Cardiac muscle cell (in vitro differentiated cells and primary cell): Measurements from ENCODE around the gene PINLYP. TPM values are rescaled to one million over a fixed set of nuclear protein-coding genes. Genes with fewer than 3 reads are reported as not detected.

Experiments used
- DNase-seq, 2 donors: peaks; one replicate each; pipeline versions ENCODE4 v3.0.0 to v3.0.0-alpha.2; 2010 to 2017; ENCODE audit warnings: low read depth in 1 of 2, low spot score in 1 of 2
- H3K27ac ChIP-seq: fragments of 200-600 bp; sonication (generic); 2 replicates; pipeline ENCODE4 v1.5.1; 2016
- H3K27me3 ChIP-seq: fragments of 200-600 bp; sonication (generic); 2 replicates; pipeline ENCODE4 v1.6.0; 2016; ENCODE audit warnings: control low read depth
- H3K36me3 ChIP-seq: fragments of 200-600 bp; sonication (generic); 2 replicates; pipeline ENCODE4 v1.5.1; 2016; ENCODE audit warnings: control low read depth
- H3K4me1 ChIP-seq: fragments of 200-600 bp; sonication (generic); 2 replicates; pipeline ENCODE4 v1.8.1; 2017; ENCODE audit warnings: low read depth, mild to moderate bottlenecking, mixed run types
- H3K4me3 ChIP-seq: fragments of 200-600 bp; sonication (generic); 2 replicates; pipeline ENCODE4 v1.5.1; 2016; ENCODE audit warnings: mild to moderate bottlenecking
- H3K9me3 ChIP-seq: fragments of 200-600 bp; sonication (generic); 2 replicates; pipeline ENCODE4 v1.5.1; 2017; ENCODE audit warnings: low read depth, mild to moderate bottlenecking, control low read depth
- polyA plus RNA-seq: library from polyadenylated mRNA; unstranded; fragments of >200 nt; fragmentation: Nextera tagmentation; extraction: Ambion mirVana; gene quantifications from 2 replicates; pipeline ENCODE4 v1.2.1, GENCODE V29; 2016
- total RNA-seq: library from RNA; depleted of rRNA; stranded (reverse); fragments of >200 nt; gene quantifications from 2 replicates; pipeline ENCODE4 v1.2.3, GENCODE V29; 2016
- TF ChIP-seq, protein P1 (sequence below): IDR thresholded peaks from 2 replicates; pipeline ENCODE4 v1.5.1; 2012; ENCODE audit warnings: low read depth, mild to moderate bottlenecking, low read length

Gene PINLYP
- total and polyA plus RNA-seq, 2 experiments from 2014 or later = 8.7 to 12.1 TPM

DNA sequence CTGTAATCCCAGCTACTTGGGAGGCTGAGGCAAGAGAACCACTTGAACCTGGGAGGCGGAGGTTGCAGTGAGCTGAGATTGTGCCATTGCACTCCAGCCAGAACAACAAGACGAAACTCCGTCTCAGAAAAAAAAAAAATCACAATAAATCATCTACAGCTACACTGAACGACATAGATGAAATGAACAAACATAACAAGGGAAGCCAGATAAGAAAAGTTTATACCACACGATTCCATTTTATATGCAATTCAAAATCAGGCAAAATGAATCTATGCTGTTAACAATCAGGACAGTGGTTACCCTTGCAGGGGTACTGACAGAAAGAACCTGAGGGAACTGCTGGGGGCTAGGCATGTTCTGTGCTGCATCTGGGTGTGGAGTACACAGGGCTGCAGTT lies 5.9 kb upstream of the PINLYP start:
- TF ChIP-seq, protein P1, sequence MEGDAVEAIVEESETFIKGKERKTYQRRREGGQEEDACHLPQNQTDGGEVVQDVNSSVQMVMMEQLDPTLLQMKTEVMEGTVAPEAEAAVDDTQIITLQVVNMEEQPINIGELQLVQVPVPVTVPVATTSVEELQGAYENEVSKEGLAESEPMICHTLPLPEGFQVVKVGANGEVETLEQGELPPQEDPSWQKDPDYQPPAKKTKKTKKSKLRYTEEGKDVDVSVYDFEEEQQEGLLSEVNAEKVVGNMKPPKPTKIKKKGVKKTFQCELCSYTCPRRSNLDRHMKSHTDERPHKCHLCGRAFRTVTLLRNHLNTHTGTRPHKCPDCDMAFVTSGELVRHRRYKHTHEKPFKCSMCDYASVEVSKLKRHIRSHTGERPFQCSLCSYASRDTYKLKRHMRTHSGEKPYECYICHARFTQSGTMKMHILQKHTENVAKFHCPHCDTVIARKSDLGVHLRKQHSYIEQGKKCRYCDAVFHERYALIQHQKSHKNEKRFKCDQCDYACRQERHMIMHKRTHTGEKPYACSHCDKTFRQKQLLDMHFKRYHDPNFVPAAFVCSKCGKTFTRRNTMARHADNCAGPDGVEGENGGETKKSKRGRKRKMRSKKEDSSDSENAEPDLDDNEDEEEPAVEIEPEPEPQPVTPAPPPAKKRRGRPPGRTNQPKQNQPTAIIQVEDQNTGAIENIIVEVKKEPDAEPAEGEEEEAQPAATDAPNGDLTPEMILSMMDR = no peak
- H3K27me3 ChIP-seq = no peaks in the 10 kb centered on the region
- H3K9me3 ChIP-seq = no peaks in the 10 kb centered on the region
- no peak for DNase-seq
- H3K4me3 ChIP-seq = no peak overlapping the region
- no peaks in the 10 kb centered on the region for H3K4me1 ChIP-seq
- peaks cover 4% of the 10 kb centered on the region for H3K36me3 ChIP-seq
- H3K27ac ChIP-seq = no peak overlapping the region

DNA sequence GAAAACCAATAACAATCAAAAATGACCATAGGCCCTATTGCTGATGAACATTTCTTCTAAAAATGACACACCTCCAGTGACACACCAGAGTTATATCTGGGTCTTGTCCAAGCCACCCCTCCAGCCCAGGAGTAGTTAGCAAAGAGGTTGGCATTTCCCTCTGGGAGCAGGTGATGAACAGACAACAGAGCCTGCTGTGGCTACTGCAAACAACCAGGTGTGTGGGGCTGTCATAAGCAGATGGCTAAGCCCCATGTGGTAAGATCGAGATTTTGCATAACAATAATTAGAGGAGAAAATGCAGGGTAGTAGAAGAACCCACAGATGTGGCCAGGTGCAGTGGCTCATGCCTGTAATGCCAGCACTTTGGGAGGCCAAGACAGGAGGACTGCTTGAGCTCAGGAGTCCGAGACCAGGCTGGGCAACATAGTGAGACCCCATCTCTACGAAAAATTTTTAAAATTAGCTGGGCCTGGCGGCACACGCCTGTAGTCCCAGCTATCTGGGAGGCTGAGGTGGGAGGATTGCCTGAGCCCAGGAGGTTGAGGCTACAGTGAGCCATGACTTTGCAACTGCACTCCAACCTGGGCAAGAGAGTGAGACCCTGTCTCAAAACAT lies 5.3 kb upstream of the PINLYP start:
- TF ChIP-seq, protein P1 = no peak
- Histone ChIP-seq H3K4me3 (no peak overlapping the region), H3K36me3 (peaks cover 4% of the 10 kb centered on the region), H3K4me1 (no peaks in the 10 kb centered on the region), H3K9me3 (no peaks in the 10 kb centered on the region), H3K27ac (no peak overlapping the region), H3K27me3 (no peaks in the 10 kb centered on the region)
- DNase-seq = no peak

DNA sequence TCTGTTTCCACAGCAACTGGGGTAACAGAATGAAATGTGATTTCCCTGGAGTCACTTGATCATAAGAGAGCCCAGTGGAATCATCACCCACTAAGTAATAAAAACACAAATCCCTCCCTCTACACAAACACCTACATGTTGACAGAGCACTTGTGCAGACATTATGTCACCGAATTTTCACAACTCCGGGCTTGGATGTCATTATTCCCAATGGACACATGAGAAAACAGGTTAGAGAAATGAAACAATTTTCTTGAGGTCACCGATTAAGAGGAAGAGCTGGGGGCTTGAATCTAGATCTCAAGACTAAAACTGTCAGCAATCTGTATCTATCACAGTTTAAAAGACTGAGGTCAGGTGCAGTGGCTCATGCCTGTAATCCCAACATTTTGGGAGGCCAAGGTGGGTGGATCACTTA lies 3.4 kb upstream of the PINLYP start:
- Histone ChIP-seq H3K27ac (no peak overlapping the region), H3K36me3 (peaks cover 4% of the 10 kb centered on the region), H3K27me3 (no peaks in the 10 kb centered on the region), H3K4me3 (no peak overlapping the region), H3K4me1 (no peaks in the 10 kb centered on the region), H3K9me3 (no peaks in the 10 kb centered on the region)
- TF ChIP-seq, protein P1 = no peak
- DNase-seq = no peak

DNA sequence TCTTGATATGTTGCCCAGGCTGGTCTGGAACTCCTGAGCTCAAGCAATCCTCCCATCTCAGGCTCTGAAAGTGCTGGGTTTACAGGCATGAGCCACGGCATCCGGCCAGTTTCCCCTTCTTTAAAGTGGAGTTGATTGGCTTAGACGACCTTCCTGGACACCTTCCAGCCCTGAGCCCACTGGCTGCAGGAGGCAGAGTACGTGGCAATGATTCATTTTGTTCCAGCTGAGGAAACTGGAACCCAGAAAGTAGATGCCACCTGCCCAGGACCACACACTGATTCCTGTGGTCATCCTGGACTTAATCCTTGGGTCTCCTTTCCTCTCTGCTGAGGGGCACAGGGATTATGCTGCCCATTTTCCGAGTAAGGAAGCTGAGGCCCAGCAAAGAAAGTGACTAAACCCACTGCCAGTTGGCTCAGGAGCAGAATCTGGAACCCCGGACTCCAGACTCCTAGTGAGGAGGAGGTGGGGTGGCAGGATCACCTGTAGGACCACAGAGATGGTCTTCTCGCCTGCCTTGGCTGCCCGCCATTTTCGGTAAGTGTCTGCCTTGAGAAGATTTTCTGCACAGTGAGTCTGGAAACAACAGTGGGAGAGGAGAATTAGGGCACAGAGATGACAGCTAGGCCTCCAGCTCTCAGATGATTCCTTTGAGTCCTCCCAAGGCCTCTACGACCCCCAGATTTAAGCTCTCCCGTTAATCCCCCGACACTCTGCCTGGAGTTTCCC lies 1.0 kb upstream of the PINLYP start:
- no peaks in the 10 kb centered on the region for H3K9me3 ChIP-seq
- H3K27ac ChIP-seq = peak overlapping the region; percentile 77
- TF ChIP-seq, protein P1 = no peak
- no peaks in the 10 kb centered on the region for H3K4me1 ChIP-seq
- H3K4me3 ChIP-seq = peak overlapping the region; percentile 63
- no peaks in the 10 kb centered on the region for H3K27me3 ChIP-seq
- DNase-seq = peak in 1 of 2 donors; percentile 41
- peaks cover 4% of the 10 kb centered on the region for H3K36me3 ChIP-seq

DNA sequence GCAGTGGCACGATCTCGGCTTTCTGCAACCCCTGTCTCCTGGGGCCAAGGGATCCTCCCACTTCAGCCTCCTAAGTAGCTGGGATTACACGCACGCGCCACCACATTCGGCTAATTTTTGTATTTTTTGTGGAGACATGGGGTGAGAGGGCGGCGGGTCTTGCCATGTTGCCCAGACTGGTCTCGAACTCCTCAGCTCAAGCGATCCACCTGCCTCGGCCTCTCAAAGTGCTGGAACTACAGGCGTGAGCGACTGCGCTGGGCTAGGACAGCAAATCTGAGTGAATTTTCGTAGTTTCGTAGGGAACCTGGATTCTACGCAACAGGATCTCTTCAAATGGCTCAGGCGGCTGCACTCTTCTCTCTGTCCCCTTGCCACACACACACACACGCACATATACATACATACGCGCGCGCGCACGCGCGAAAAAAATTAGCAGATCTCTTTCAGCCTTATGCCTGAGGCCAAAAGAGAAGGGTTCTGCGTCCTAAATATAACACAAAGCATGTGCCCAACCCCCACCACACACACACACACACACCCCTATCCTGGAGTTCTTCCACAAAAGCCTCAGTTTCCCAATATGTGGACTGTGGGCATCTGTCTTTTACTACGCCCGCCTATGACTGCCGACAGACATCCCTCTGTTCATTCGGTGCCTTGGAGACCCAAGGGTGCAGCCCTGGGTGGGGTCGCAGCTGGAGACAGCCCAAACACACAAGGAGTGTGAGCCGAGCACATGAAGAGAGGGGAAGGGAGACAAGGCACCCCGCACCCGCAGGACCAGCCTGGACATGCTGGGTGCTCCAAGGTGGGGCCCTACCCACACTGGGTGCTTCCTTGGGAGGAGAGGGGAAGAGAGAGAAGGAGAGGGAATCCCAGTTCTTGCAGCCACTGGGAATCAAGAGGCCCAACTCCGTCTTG lies 616 bp downstream of the PINLYP start:
- Histone ChIP-seq H3K36me3 (peaks cover 4% of the 10 kb centered on the region), H3K27ac (peak overlapping the region; percentile 79), H3K4me1 (peaks cover 7% of the 10 kb centered on the region), H3K4me3 (peak overlapping the region; percentile 23), H3K9me3 (no peaks in the 10 kb centered on the region), H3K27me3 (no peaks in the 10 kb centered on the region)
- TF ChIP-seq, protein P1 = no peak
- no peak for DNase-seq
